SK-N-SH (cell line): ENCODE measurements around the gene PEMT.

Source experiments
- CHD2 ChIP-seq: fragments of 150-350 bp; IDR thresholded peaks from 2 replicates; pipeline ENCODE4 v1.6.1; 2018; ENCODE audit warnings: low read length; ENCODE audit not compliant: partially characterized antibody
- CTCF ChIP-seq: fragments of 200-600 bp; sonication (generic); IDR thresholded peaks from 2 replicates; pipeline ENCODE4 v1.6.1; 2017; ENCODE audit warnings: antibody characterized with exemption, mild to moderate bottlenecking, moderate library complexity
- EZH2phosphoT487 ChIP-seq: fragments of 200-600 bp; sonication (generic); IDR thresholded peaks from 2 replicates; pipeline ENCODE4 v1.6.1; 2017; ENCODE audit warnings: low read depth, mixed run types, mild to moderate bottlenecking, antibody characterized with exemption, moderate library complexity, borderline replicate concordance
- FOXM1 ChIP-seq: IDR thresholded peaks from 2 replicates; pipeline ENCODE4 v1.4.0; 2012; ENCODE audit warnings: low read depth, mild to moderate bottlenecking
- GABPA ChIP-seq: IDR thresholded peaks from 2 replicates; pipeline ENCODE4 v1.4.0; 2012; ENCODE audit warnings: low read depth, mild to moderate bottlenecking
- MAX ChIP-seq: IDR thresholded peaks from 2 replicates; pipeline ENCODE4 v1.4.0; 2012; ENCODE audit warnings: low read depth
- PBX3 ChIP-seq: IDR thresholded peaks from 2 replicates; pipeline ENCODE4; 2012
- POLR2AphosphoS5 ChIP-seq: IDR thresholded peaks from 2 replicates; pipeline ENCODE4 v1.6.1; 2012; ENCODE audit warnings: low read depth, low read length
- RCOR1 ChIP-seq: fragments of 150-350 bp; IDR thresholded peaks from 2 replicates; pipeline ENCODE4 v1.6.1; 2017; ENCODE audit warnings: antibody characterized with exemption, low read length
- REST ChIP-seq: IDR thresholded peaks from 2 replicates; pipeline ENCODE4 v1.6.1; 2012; ENCODE audit warnings: mild to moderate bottlenecking, low read depth, low read length, moderate library complexity
- RFX5 ChIP-seq: IDR thresholded peaks from 2 replicates; pipeline ENCODE4 v1.6.1; 2012; ENCODE audit warnings: mild to moderate bottlenecking, improper control_type of control experiment, low read length
- SIN3A ChIP-seq: IDR thresholded peaks from 2 replicates; pipeline ENCODE4 v1.6.1; 2012; ENCODE audit warnings: low read depth, mild to moderate bottlenecking, low read length, moderate library complexity, borderline replicate concordance
- SMC3 ChIP-seq: IDR thresholded peaks from 2 replicates; pipeline ENCODE4 v1.6.1; 2012; ENCODE audit warnings: low read depth, low read length, improper control_type of control experiment
- USF1 ChIP-seq: IDR thresholded peaks from 2 replicates; pipeline ENCODE4 v1.4.0; 2012; ENCODE audit warnings: low read depth, borderline replicate concordance

GRCh38 chr17:17563530-17563929 lies 28.0 kb downstream of the PEMT start:
- TF ChIP-seq RFX5 (no peak), CTCF (no peak), EZH2phosphoT487 (no peak), CHD2 (no peak), MAX (no peak), SIN3A (no peak), POLR2AphosphoS5 (no peak), FOXM1 (no peak), REST (no peak), USF1 (no peak), RCOR1 (no peak), GABPA (no peak), PBX3 (no peak), SMC3 (no peak)
